SIG-M5 treated with dmso at 0.1 percent for 504 hours (cell line): ENCODE data around the gene DNAI1.

ENCODE experiments used
- DNase-seq: peaks from one replicate; lab custom pipeline; 2025; ENCODE audit not compliant: unreplicated experiment; lab: John Stamatoyannopoulos, UW

The DNAI1 gene

DNA sequence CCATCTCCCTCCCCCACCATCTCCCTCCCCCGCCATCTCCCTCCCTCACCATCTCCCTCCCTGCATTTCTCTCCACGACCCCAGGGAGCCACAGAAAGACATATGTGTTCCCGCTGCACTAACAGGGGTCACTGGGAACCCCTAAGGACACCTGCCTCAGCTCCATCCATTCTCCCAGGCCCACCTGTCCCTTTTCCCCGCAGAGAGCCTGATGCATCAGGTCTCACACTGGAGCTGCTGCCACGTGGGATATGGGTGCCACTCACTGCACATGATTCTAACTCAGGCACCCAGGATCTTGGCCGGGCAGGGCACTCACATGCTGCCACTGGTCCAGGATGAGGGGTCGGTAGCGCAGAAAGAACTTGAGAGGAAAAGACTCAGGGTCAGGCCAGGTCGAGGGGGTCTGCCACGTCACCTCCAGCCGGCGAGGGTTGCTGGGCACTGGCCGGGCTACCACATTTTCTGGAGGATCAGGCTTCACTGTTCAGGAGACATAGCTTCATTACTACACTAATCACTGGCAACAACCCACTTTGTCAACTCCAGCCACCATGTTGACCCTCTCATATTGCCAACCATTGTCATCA is 97.4 kb downstream of the DNAI1 start:
- no peak for DNase-seq

DNA sequence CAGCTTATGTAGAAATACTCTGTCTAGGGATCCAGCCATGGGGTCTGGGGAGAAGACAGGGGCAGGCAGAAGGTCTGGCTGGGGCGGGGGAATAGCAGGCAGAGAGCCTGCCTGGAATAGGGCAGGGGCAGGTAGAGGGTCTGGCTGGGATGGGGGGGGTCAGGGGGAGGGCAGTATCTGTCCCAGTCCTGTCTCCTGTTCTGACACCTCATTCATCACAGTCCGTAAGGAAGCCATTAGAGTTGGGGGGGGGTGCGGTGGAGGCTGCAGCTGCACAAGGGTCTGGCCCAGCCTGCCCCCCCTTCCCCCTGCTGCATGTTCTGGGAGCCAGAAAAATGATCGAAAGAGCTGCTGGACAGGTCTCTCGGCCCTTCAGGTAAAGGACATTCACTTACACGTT is 98.3 kb downstream of the DNAI1 start:
- no peak for DNase-seq

DNA sequence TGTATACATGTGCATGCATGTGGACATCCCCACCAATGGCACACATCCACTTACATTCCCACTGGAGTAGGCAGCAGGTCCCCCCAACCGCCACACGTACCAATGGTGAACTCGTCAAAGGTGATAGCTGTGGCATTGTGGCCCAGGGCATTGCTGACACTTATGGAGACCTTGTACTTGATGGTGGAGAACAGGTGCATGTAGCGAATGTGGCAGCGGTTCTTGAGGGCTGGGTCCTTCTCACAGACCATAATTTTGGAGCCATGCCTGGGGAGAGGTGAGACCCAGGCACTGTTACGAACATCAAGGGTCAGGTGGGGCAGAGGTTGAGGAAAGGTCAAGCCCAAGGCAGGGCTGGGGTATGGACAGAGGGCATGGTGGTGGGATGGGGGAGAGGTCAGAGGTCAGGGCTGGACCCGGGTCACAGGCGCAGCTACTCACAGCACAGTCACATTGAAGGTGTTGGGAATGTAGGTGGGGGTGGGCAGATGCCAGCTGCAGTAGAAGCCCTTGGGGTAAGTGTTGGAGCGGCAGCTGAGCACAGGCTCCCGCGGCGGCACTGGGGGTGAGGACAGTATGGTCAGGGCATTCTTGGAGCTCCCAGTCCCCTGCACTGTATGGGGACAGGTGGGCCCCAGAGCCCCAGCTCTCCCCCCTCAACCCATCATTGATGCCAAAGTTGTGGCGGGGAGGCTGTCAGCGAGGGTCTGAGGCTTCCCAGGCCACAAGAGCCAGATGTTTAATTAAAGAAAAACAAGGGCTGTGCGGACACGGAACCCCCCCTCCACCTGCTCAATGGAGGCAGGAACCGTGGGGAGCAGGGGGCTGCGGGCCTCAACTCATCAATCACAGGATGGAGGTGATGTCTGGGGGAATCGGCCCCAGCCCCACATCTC is 99.1 kb downstream of the DNAI1 start:
- no peak for DNase-seq

DNA sequence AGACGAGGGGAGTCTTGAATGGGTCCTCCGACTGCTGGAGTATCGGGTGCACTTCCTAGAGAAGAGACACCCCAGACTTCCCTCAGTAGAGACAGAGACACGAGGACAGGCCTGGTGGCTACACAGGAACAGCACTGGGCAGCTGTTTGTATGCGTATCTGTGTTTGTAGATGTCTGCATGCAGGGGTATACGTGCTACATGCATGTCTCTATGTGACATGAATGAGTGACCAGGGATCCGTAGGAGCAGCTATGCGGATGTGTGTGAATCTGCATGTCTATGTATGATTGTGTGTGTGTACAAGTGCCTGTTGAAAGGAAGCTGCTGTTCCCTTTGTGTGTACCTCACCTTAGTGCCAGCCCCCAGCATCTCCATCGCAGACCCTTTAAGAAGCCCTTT is 99.8 kb downstream of the DNAI1 start:
- no peak for DNase-seq

DNA sequence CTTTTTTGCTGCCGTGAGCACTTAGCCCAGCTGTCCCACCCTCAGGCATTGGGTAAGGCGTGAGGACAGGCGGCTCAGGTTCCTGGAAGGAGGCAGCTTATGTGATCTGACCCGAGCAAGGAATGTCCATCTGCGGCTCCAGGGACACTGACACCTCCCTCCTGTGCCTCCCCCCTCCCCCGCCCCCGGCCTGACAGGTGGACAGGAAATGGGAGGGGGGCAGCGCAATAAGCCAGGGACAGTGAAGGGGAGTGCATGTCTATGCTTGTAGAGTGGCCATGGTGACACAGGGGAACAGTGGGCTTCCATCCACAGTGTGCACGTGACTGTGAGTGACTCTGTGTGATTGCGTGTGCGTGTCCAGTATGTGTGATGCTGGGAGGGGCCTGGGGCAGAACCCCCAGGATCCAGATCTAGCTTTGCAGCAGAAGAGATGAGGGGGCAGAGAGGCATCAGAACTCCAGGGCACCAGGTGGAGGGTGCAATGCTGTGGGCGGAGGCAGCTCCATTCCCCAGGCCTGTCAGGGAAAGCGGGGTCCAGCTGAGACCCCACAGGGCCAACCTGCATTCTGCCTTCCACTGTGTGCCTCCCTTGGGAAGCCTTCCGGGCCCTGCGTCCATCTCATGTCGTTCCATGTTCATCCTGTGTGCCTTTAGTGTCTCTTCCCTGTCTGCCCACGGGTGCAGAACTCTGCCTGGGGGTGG is 100.5 kb downstream of the DNAI1 start:
- no peak for DNase-seq

DNA sequence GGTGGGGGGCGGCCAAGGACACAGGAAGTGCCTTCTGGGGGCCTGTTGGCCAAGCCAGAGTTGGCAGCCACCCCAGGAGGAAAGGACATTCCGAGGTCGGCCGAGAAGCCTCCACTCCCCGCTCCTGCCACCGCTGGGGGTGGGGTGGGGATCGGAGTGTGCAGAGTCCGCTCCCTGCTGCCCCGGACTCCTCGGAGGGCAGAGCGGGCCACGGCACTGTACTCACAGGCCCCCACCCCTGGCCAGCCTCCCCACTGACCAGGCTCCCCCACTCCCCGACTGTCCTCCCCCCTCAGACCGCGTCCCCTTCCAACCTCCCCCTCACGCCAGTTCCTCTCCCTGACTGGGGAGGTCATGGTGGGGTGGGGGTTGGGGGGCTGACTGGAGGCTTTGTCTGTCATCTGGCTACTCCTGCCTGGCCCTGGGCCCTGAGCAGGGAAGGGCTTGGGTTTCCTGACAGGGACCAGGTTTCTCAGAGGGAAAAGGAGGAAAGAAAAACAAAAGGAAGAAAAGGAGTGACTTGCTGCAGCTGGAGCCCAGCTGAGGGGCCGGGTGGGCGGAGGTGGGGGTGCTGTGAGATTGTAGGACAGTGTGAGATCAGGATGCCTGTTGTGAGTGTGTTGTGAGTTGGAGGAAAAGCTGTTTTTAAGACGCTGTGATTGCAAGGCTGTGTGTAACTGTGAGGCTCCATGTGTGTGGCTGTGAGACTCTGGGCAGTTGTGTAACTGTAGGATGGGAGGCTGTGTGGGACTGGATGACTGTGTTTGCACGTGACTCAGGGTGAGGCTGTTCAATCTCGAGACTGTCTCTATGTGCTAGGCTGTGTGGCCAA is 101.2 kb downstream of the DNAI1 start:
- peak; percentile 19 for DNase-seq

DNA sequence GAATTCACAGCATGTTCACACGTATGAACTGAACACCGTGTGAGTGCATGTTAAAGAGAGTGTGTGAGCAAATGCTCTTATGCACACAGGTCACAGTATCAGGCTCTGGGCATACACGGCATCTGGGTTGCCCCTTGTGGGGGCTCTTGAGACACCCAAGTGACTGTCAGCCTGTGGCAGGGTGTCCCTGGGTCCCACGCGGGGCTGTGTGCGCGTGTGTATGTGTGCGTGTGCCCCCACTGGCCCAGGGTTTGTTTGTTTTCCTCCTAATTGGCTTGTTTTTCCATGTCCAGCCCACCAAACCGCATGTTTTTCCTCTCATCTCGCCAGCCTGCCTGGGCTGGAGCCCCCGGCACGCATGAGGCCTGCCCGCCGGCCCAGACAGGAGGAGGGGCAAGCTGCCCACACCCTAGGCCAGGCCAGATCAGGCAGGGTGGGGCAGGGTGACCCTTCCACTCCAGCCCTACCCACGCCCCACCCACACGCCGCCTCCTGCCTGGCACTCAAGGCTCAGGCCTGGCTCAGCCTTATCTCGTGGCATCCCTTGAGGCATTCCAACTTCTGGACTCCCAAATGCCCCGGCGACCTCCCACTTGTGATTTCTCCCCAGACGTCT is 102.1 kb downstream of the DNAI1 start:
- DNase-seq, result no peak

DNA sequence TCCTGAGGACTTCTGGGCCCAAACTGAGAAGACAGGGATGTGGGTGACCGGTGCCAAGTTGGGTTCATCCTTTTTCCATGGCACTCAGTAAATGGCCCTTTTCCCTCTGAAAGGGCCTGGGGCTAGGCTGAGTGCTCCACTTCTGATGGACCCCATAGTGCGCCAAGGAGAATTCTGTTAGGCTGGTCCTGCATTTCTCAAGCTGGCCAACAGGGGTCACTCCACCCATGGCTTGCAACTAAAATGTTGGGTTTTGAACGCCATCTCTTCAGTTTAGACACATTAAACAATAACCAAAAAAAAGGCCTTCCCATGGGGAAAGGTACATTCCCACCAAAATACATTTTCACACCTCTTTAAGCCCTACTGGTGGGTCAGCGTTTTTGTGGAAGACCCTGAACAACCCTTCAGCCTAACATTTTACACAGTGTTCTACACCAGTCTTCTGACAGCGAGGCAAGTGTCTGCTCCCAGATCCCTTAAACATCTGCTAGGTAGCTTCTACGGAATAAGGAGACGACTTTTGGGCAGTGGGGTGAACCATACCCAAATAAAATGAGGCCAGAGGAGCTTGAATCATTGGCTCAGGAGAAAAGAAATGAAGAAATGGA is 103.6 kb downstream of the DNAI1 start:
- no peak for DNase-seq

DNA sequence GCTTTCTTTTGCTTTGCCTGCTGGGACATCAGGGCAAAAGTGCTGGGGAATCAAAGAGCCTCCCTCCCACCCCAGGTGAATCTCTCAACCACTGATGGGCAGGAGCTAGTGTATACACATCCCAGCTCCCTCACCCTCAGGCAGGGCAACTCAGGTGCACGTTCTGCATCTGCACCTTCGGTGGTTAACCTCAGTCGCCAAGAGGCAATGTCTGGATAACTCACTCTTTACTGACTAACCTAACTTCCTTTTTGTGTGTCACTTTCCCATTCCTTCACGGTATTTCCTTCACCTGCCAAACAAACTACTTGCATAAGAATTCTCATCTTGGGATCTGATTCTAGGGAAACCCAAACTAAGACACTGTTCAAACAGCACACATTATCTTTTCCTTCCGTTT is 104.7 kb downstream of the DNAI1 start:
- DNase-seq, result no peak

DNA sequence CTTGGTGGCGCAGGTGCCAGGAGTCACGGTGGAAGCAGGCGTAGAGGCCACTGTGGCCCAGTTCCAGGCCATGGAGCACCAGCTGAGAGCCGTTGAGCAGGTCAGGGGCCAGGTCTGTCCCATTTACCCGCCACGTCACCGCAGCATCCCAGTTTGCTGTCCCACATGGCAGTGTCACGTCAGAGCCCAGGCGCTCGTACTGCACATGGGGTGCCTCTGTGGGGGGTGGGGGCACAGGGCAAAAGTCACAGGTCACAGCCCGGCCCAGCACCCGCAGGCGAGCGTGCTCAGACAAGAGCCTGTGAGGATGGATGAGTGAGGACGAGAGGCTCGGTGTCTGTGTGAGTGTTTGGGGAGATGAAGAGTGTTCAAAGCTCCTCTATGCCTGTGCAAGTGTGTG is 106.0 kb downstream of the DNAI1 start:
- no peak for DNase-seq

DNA sequence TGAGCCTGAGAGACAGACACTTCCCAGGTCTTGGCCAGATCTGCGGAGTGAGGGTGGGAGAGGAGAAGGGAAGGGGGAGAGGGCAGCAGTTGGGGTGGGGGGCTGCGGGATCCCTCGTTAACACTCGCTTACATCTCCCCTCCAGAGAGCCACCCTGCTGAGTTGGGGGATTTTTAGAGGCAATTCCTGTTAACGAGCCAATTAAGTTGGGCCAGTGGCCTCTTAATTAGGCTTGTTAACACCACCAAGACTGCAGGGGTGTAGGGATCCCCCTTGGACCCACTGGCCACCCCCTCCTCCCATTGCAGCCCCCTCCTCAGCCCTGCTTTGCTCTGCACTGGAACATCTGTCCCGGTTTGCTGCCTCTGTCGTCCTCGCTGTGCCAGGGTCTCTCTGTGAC is 107.3 kb downstream of the DNAI1 start:
- no peak for DNase-seq

DNA sequence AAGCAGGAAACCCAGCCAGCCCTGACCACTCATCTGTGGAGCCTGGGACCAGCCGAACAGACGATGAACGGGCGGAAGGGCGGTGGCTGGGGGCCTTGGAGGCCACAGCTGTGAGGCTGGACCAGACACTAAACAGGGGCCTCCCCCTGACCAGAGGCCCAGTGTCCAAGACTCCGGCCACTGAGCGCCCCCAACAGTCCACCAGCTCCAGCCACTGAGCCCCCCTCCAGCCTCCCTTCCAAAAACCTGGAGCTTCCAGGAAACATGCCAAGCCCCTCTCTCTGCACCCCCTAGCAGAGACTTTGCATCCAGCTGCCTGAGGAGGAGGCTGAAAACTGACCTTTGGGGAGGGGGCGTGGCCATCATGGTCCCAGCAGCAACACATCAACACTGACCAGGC is 107.7 kb downstream of the DNAI1 start:
- no peak for DNase-seq

DNA sequence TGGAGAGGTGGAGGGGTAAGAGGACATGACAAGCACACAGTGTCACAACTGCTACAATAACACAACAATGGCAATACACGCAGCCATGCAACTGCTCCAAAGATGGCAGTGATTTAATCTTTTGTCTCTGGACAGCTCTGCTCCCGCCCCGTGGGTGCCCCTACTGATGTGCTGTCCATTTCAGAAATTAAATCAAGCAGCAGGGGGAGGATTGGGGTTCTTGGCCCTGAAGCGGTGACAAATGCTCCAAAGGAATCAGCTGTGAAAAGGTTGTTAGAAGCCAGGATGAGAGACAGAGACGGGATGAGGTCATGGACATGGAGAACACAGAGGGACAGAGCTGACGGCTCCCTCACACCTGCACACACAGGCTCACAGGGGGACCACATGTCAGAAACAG is 108.4 kb downstream of the DNAI1 start:
- DNase-seq, result no peak

DNA sequence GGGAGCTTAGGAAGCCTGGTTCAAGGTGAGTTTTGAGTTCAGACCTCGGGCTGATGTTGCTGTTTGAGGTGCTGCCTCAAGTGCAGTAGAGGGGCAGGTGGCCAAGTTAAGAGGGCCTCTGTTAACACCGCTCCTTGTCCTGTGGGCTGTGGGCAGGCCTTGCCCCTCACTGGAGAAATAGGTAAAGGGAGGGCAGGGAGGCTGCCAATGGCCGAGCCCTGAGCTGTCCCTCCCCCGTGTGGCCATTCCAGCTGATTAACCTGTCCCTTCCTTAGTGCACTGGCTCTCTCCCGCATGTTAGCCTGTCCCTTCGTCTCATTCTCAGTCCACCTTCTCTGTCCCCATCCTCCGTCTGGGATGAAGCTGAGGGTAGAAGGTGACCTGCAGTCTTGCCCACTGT is 109.5 kb downstream of the DNAI1 start:
- no peak for DNase-seq

DNA sequence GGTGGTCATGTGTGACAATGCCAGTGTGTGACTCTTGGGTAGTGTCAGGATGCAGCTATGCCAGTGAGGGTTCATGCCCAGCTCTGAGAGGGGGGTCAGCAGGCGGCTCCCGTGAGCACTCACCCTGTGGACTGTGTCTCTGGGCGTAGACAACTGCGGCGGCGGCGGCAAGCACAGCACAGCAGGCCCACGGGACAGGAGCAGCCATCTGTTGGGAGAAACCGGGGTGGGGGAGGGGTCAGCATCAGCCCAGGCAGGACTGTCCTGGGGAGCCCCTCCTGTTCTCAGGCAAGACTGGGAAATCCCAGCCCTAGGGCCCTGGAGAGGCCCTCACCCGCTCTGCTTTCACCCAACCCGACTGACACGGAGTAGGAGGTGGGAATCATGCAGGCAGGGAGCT is 110.2 kb downstream of the DNAI1 start:
- DNase-seq, result no peak

DNA sequence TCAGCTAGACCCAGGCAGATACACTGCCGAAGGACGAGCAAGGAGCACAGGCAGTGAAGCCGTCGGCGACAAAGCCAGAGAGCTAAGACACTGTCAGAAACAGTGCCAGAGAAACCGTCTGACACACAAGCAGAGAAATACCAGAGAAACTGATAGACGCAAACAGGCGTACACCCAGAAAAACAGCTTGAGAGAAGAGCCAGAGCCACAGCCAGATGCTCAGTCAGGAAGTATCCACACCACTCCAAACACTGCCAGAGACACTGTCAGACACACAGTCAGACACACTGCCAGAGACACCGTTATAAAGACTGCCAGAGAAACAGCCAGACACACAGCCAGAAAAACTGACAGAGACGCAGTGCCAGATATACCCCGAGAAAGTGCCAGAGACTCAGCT is 111.8 kb downstream of the DNAI1 start:
- no peak for DNase-seq
